Parathyroid adenoma (tissue), 2 donors: ENCODE results near the gene DSG1.

Experiments
- H2AFZ ChIP-seq: fragments of 300-600 bp; sonication (generic); one replicate; pipeline ENCODE4 v1.7.0; 2017; ENCODE audit warnings: antibody characterized with exemption, mild to moderate bottlenecking
- H3K27ac ChIP-seq: fragments of 300-600 bp; sonication (generic); one replicate; pipeline ENCODE4 v1.7.0; 2017
- H3K27me3 ChIP-seq: fragments of 300-600 bp; sonication (generic); one replicate; pipeline ENCODE4 v1.7.0; 2017; ENCODE audit warnings: low read length; ENCODE audit not compliant: control insufficient read depth, insufficient read depth
- H3K36me3 ChIP-seq: fragments of 300-600 bp; sonication (generic); one replicate; pipeline ENCODE4 v1.7.0; 2017; ENCODE audit warnings: low read length; ENCODE audit not compliant: control insufficient read depth, insufficient read depth
- H3K4me1 ChIP-seq: fragments of 300-600 bp; sonication (generic); one replicate; pipeline ENCODE4 v1.7.0; 2017; ENCODE audit warnings: control low read depth
- H3K4me2 ChIP-seq: fragments of 300-600 bp; sonication (generic); one replicate; pipeline ENCODE4 v1.7.0; 2017; ENCODE audit warnings: low read length
- H3K4me3 ChIP-seq: fragments of 300-600 bp; sonication (generic); one replicate; pipeline ENCODE4 v1.7.0; 2017; ENCODE audit warnings: low read depth, low read length
- H3K79me2 ChIP-seq: fragments of 300-600 bp; sonication (generic); one replicate; pipeline ENCODE4 v1.7.0; 2017; ENCODE audit warnings: control low read depth
- H3K9ac ChIP-seq: fragments of 300-600 bp; sonication (generic); one replicate; pipeline ENCODE4 v1.7.0; 2017; ENCODE audit warnings: mild to moderate bottlenecking
- H3K9me3 ChIP-seq: fragments of 300-600 bp; sonication (generic); one replicate; pipeline ENCODE4 v1.7.0; 2017; ENCODE audit warnings: low read length; ENCODE audit not compliant: control insufficient read depth
- CTCF ChIP-seq: fragments of 300-600 bp; sonication (generic); IDR thresholded peaks from one replicate; pipeline ENCODE4 v1.7.0; 2017; ENCODE audit warnings: antibody characterized with exemption, mild to moderate bottlenecking
- donor health status: primary hyperparathyroidism.

DSG1 gene

GRCh38 chr18:31303771-31304170 is 14.2 kb upstream of the DSG1 start:
- no peak for TF ChIP-seq CTCF
- H3K4me1 ChIP-seq: peaks cover 44% of the 10 kb centered on the region
- no peak overlapping the region for H3K9ac ChIP-seq

GRCh38 chr18:31309115-31309514 is 8.8 kb upstream of the DSG1 start:
- H3K27ac ChIP-seq: no peak overlapping the region
- peaks cover 12% of the 10 kb centered on the region for H3K4me1 ChIP-seq
- no peak for TF ChIP-seq CTCF

More at GRCh38 chr18:31303771-31304170, 14.2 kb upstream of the DSG1 start:
- Histone ChIP-seq H3K79me2 (no peaks in the 10 kb centered on the region), H3K9me3 (no peaks in the 10 kb centered on the region), H3K4me3 (no peak overlapping the region), H3K36me3 (no peaks in the 10 kb centered on the region), H3K27ac (peak overlapping the region; percentile 64), H3K27me3 (no peaks in the 10 kb centered on the region), H2AFZ (peak overlapping the region; percentile 64), H3K4me2 (no peak overlapping the region)

GRCh38 chr18:31316974-31317373 is 986 bp upstream of the DSG1 start:
- no peak overlapping the region for H3K9ac ChIP-seq
- H3K4me1 ChIP-seq: no peaks in the 10 kb centered on the region
- H2AFZ ChIP-seq: peak overlapping the region; percentile 67
- no peaks in the 10 kb centered on the region for H3K27me3 ChIP-seq
- H3K79me2 ChIP-seq: no peaks in the 10 kb centered on the region
- no peaks in the 10 kb centered on the region for H3K9me3 ChIP-seq
- no peak overlapping the region for H3K4me3 ChIP-seq
- H3K27ac ChIP-seq: no peak overlapping the region
- no peak overlapping the region for H3K4me2 ChIP-seq
- no peaks in the 10 kb centered on the region for H3K36me3 ChIP-seq
- no peak for TF ChIP-seq CTCF

More at GRCh38 chr18:31309115-31309514, 8.8 kb upstream of the DSG1 start:
- H3K79me2 ChIP-seq: no peaks in the 10 kb centered on the region
- H3K4me3 ChIP-seq: no peak overlapping the region
- no peak overlapping the region for H3K4me2 ChIP-seq
- H2AFZ ChIP-seq: no peak overlapping the region
- no peaks in the 10 kb centered on the region for H3K36me3 ChIP-seq
- H3K9me3 ChIP-seq: no peaks in the 10 kb centered on the region
- H3K9ac ChIP-seq: no peak overlapping the region
- no peaks in the 10 kb centered on the region for H3K27me3 ChIP-seq

- no peak overlapping the region for H3K4me3 ChIP-seq
- H2AFZ ChIP-seq: peak overlapping the region; percentile 3
- H3K4me2 ChIP-seq: no peak overlapping the region
- TF ChIP-seq CTCF: no peak
- H3K79me2 ChIP-seq: no peaks in the 10 kb centered on the region
- peaks cover 8% of the 10 kb centered on the region for H3K4me1 ChIP-seq
- H3K27ac ChIP-seq: no peak overlapping the region
- no peaks in the 10 kb centered on the region for H3K9me3 ChIP-seq
- no peaks in the 10 kb centered on the region for H3K36me3 ChIP-seq
- no peak overlapping the region for H3K9ac ChIP-seq
- H3K27me3 ChIP-seq: no peaks in the 10 kb centered on the region
Measured at GRCh38 chr18:31321719-31322118, 3.8 kb downstream of the DSG1 start.

GRCh38 chr18:31325051-31325450 is 7.1 kb downstream of the DSG1 start:
- Histone ChIP-seq H3K27me3 (no peaks in the 10 kb centered on the region), H2AFZ (peak overlapping the region; percentile 73)

More at GRCh38 chr18:31325051-31325450, 7.1 kb downstream of the DSG1 start:
- Histone ChIP-seq H3K36me3 (no peaks in the 10 kb centered on the region), H3K9me3 (no peaks in the 10 kb centered on the region), H3K27ac (peak overlapping the region; percentile 0), H3K4me3 (no peak overlapping the region), H3K79me2 (no peaks in the 10 kb centered on the region), H3K4me1 (peaks cover 8% of the 10 kb centered on the region), H3K9ac (no peak overlapping the region), H3K4me2 (peak overlapping the region; percentile 54)
- no peak for TF ChIP-seq CTCF
